Suppressor macrophage (primary cell): ENCODE measurements around the gene HOXB3.

ENCODE experiments used
- DNase-seq, 4 experiments: peaks; one replicate each; pipeline ENCODE4 v3.0.0-alpha.2; 2020 to 2022

The HOXB3 gene

DNA sequence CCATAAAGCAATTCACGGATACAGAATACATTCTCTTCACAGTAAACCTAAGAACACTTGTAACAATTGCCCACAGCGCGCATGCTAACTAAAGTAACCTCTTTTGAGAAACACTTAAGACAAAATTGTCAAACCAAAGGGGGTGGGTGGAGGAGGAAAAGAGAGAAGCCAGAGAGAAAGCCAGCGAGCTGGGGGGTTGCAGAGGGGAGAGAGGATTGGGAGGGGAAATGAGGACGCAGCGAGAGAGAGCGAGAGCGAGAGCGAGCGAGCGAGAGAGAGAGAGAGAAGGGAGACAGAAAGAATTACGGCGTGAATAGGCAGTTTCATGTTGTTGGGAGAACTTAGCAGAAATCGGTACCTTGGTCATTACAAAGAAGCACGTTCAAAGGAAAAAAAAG is 22.4 kb upstream of the HOXB3 start:
- DNase-seq, result no peak

DNA sequence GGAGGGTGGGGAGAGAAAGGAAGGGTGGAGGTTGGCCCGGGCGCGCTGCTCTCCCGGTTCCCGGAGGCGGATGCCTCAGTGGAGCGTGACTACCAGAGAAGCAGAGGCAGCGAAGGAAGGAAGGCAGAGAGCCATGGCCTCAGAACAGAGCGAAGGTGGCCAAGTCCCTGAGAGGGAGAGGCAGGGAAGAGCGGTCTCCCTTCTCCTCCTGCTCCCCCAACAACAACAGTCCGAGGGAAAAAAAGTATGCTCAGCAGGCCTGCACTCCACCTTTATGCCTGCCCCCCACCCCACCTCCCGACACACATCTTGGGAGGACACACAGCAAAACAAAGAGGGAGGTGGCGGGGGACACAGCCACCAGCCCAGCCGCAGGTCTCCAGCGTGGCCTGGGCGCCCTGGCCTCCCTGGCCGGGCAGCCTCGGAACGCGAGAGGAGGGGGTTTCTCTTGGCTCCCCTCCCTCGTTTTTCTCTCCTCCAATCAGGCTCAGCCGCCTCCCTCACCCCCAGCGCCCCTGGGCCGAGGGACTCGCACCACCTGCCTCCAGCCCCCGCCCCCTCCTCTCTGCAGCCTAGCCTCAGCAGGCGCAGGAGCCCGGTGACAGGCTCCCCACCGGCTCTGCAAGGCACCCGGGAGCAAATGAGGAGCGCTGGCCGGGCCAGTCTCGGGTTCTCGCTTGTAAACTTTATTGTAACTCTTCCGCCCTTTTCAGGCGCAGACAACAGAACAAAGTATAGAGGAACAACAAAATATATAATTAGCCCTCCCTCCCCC is 21.8 kb upstream of the HOXB3 start:
- peak in 1 of 4 experiments; percentile 33 for DNase-seq

DNA sequence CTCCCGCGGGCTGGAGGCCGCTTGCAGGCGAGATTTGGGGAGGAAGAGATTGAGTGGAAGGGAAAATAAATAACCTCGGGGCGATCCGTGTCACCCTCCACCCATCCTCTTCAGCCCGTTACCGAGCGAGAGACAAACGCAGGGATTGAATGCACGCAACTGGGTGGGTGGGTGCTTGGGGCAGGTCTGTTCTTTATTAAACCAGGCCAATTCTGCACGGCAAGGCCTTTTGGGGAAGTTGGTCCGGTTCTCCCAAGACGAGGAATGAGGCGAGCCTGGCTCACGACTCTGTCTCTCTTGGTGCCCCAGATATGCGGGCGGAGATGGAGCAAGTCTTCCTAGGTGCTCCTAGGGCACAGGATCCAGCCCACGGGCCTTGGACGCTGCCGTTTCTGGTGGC is 21.2 kb upstream of the HOXB3 start:
- peak in 3 of 4 experiments; percentile 37 to 57 (median 56) for DNase-seq

DNA sequence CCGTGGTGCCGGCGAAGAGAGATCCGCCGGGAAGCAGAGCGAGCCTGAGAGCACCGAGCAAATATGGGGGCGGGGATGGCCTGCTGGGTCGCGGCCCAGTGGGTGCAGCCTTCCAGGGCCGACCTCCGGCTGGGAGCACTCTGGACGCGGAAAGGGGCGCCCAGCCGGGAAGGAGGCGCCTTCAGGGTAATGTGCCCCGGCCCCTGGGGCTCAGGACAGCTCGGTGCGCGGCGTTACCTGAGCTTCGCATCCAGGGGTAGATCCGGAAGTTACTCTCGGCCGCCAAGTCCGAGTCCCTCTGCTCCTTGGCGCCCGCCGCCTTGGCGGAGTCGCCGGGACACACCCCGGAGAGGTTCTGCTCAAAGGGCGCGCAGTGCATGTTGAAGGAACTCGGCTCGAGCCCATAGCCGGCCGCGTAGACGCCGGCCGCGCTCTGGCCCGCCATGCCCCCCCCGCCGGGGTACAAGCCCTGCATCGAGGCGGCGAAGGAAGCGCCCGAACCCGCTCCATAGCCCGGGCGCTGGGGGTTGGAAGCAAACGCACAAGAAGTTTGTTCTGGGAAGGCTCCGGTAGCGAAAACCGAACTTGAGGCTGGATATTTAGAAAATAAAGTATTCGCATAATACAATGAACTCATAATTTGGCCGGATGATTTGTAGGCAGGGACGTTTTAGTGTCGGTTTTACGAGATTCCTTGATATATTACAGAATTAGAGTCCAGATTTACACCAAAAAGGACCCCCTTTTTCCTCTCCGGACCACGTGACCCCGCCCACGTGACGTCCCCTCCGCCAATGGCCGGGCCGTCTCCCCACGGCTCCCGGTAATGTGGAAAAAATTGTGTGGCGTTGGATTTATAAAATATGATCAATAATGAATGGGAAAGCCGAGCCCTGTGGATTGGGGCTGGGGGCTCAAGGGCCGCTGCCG is 20.5 kb upstream of the HOXB3 start, which contains the start of gene HOXB7:
TSS of gene HOXB7 (minus strand) at position 736 of the 930 bp plus-strand sequence. CDS start at position 637, 99 bp downstream.
- DNase-seq, result peak in 3 of 4 experiments; percentile 35 to 73 (median 55)

DNA sequence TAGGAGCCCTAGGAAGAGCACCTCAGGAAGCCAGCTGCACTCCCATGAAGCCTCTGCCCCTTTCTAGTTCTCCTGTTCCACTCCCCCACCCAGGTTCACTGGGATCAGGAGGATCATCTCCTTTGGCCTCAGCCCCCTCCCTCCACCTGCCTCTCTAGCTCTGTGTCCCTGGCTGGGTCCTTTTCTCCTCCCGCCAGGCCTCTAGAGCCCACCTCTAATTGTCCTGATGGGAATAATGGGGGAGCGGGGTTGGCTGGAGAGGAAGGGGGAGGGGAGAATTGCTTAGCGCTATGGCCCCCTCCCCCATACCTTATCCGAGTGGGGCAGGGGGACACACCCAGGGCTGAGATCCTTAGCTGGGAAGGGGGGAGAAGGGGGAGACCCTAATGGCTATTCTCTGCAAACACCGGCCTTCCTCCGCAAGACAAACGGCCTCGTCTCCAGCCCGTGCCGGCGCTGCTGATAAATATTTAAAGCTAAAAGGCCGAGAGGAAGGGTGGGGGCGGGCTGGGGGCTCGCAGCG is 19.8 kb upstream of the HOXB3 start:
- no peak for DNase-seq

DNA sequence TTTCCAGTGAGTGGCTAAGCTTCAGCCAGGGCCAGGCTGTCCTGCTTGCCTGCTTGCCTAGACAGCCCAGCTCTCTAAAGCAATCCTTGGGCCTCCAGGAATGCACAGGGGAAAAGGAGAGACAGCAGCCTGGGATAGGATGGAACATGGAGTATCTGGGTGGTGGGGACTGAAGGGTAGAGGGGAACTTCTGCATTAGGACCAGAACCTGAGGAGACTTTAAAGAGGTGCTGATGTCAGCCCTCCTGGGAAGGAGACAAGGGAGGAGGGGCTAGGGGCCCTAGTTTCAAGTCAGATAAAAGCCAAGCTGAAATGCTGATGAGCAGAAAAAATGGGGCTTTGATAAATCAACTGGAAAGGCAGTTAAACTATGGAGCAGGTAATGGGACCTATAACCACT is 19.0 kb upstream of the HOXB3 start:
- no peak for DNase-seq

DNA sequence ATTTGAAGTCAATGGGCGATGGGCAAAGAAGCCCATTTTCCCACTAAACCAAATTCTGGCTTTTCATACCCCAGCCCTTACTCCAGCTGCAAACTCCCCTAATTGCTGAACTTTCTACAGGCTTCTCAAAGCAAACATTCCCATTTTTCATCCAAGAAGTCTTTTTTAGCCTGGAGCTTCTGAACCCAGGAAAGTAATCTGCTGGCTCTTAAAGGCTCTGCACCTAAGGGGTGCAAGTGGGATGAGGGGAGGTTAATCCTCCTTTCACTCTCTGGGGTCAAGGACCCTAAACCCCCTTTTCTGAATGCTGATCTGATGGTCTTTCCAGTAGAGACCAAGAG is 18.4 kb upstream of the HOXB3 start:
- DNase-seq, result no peak

DNA sequence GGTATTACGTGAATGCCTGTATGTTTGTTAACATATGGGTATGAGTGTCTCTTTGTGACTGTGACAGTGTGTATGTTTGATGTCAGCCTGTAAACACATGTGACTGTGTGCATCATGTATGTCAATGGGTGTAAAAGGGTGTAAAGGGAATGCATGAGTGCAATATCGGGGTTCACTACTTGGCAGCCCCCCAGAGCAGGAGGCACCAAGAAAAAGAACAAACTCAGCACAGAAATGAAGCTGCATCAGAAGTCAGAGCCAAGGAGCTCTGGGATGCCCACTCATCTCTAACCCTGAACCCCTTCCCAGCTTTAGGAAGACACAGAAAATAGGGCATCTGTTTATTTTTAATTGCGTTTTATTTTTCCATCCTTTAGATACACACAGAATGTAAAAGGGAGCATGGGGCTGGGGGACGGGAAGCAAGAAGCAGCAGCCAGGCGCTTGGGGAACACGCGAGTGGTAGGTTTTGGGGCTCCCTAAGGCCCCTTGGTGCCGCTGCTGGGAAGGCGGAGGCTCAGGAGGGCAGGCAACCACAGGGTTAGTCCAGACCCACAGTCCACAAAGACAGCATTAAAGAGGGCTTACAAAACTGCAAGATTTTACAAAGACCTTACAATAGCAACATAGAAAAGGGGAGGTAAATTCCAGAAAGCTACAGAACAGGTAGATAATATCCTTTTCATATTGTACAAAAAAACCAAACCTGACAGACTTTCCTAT is 17.0 kb upstream of the HOXB3 start:
- DNase-seq, result no peak

DNA sequence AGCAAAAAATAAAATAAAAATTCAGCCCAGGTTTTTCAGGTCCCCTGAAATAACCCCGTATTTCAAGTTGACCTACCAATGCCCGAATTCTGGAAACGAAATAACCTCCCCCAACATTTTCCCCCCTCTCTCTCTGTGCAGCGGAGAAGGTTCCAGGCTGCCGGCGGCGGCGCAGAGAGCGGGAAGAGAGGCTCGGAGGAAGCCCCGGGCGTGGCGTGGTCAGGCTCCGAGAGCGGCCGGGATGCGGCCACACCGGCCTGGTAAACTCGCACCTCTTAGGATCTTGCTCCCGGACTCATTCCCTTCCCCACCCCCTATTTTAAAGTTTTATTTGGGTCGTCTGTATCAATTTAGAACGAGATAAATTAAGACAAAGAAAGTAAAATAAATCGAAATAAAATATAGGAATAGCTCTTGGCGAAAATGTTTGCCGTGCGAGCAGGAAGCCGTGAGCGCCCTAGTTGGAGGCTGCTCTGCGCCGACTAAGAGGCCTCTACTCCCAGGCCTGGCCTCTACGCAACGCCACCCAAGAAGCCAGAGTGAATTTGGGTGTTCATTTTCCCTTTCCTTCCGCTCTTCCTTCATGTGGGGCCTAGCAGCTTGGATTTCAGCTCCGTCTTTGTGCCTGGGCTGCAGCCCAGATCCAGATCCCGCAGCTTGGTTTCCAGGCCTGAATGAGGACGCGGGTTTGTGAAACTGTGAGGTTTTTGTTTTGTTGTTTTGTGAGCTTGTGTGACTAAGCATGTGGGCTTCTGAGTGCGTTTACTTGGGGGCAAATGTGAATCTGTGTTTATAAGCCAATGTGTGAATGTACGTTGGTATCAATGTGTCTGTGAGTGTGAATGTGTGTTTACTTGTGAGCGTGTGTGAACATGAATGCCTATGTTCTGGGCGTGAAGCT is 16.2 kb upstream of the HOXB3 start:
- DNase-seq, result no peak

DNA sequence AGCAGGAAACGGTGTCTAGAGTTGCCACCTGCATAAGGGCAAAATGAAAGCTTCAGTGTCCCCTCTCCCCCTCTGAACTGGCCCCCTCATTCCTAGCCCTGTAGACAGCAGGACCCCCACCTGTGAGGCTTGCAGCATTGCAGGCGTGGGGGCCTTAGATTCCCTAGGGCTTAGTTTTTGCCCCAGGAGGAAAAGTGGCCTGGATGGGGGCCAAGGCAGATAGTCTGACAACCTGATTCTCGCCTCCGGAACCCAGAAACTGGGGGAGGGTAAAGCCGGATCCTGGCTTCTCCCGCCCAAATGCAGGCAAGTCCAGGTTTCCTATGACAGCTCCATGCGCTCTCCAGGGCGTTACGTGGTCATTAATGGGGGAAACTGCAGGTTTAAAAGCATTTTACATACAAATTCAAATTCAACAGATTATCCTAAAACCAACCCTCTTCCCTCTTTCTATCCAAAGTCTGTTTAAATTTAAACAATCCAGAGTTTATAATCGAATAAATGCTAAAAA is 15.4 kb upstream of the HOXB3 start:
- no peak for DNase-seq

DNA sequence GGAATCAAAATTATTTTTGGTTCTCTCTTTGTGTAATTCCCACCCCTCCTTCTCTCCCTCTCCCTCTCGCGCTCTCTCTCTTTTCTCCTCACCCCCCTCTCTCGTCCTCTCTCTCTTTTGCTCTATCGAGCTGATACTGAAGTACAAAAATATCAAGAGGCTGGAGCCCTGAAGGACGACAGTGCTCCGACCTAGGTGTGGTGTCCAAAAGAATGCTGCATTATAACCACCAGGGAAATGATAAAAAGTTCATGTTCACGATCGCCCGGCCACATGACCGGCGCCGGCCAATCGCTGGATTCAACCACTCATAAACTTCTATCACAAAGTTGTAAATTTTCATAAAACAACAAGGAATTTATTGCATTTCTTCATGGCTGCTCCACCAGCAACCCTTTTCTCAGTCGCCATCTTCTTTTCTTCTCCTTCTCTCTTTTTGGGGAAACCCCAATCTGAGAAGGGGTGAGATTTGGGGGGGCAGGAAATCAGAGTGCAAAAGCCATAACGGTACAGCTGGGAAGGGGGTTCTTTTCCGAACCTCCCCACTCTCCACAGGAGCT is 14.8 kb upstream of the HOXB3 start, which contains the start of gene HOXB6:
TSS of gene HOXB6 (minus strand) at position 217 of the 560 bp plus-strand sequence. CDS start 6,836 bp downstream, outside the sequence.
- DNase-seq, result no peak

DNA sequence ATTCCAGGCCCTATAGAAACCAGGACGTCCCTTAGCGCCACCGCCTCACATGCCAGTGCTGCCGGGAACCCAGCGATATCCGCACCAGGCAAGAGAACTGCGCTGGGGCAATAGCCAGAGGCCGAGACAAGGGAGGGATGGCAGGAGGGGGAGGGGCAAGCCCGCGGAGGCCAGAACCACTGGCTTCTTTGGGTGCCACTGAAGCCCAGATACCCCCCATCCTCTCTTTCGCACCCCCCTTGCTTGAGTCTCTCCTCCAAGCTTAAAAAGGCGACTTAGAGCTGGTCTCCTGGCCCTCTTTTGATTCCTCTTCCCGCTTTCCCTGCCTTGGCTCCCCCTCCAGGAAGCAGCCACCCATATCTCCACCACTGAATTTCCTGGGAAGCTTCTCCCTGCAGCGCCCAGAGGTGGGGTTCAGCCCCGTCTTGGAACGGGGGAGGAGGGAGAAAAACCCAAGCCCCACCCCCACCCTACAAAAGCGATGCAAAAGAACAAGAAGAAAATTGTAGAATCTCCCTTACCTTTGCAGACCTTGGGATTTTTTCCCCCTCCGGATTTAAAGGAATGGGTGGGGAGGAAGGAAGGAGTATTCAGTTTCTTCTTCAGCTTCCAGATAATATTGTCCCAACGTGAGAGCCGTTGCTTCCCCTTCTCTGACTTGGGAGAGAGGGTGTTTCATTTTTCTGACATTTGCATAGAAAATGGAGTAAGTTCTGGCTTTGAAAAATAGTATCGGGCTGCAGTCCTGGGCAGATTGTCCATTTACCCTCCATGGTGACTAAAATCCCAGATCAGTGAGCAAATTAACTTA is 14.1 kb upstream of the HOXB3 start:
- DNase-seq, result no peak

DNA sequence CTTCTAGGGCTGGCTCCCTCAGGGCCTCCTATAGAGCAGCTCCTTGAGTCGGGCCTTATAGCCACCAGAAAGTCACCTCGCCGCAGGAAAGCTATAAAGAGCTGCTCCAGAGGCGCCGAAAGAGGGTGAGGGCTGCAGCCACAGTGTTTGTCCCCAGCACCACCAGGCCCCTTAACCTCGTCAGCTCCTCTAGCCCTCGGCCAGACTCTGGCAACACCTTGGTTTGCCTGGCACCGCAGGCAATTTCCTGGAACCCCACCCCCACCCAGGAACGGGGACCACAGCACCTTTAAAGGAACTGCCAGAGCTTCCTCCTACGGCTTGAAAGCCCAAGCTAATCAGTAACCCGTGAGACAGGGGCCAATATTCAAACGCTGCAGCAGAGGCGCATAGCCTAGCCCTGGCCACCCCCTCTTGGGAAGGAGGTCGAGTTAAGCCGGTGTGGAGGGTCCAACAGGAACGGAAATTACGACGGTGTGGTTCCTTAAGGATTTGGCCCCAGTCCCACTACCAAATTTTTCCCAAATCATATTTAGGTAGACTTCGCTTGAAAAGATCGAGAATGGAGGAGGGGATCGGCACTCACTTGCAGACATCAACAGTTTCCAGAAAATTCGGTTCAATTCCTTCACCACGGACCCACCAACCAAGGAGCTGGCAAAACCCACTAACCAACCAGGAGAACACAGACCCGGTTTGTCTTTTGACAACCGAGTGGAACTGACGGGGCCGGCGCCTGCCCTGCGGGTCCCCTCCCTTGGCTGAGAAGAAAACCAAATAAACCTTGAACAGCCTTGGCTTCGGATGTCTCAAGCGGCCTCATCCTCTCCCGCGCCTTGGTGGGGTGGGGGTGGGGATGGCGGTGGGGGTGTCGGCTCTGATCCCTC is 11.7 kb upstream of the HOXB3 start:
- DNase-seq, result no peak

DNA sequence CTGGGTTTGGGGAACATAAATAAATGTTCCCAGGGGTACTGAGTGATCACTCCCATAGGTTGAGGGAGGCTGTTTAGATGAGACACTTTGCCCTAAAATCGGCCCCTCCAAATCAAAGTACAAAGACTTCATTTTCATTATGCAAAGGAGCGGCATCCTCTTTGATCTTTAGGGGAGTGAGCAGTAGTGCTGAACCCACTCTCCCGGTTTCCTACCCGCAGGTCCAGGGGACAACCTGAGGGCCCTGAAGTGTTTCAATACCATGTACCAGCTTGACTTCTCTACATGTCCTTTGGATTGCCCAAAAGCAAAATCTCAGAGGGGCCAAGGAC is 11.1 kb upstream of the HOXB3 start:
- DNase-seq, result no peak

DNA sequence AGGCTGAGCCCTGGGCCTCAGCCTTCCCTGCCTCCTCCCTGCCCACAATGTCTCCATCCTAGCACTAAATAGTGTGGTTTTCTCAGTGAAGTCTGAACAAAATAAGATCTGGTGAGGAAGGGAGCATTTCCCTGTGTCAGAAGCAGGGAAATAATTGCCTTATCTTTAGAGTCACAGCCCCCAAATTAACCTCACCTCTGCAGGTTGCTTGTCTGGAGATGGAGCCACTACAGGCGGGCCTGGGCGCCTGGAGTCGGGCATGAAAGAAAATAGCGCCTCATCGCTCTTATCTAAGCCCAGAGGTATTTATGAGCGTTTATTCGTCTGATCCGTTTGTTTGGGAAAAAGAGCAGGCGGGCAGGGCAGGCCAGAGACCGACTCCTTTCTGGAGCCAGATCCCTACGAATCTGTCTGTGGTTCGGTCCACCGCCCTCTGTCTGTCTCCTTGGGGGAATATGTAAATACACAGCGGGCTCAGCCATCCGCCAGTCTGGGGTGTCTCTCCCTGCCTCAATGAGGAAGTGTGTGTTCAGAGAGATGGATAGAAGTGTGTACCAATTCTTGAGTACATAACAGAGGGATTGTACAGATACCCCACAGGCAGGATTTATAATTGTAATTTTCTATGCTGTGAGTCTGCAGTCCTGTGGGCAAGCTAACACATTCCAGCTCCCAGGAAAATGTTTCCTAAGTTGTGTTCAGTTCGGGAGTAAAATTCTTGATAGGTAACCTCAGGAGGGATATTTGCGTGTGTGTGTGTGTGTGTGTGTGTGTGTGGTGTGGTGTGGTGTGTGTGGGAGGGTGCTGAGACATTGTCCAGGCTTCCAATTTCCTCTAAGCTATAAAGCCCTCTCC is 10.4 kb upstream of the HOXB3 start:
- no peak for DNase-seq

DNA sequence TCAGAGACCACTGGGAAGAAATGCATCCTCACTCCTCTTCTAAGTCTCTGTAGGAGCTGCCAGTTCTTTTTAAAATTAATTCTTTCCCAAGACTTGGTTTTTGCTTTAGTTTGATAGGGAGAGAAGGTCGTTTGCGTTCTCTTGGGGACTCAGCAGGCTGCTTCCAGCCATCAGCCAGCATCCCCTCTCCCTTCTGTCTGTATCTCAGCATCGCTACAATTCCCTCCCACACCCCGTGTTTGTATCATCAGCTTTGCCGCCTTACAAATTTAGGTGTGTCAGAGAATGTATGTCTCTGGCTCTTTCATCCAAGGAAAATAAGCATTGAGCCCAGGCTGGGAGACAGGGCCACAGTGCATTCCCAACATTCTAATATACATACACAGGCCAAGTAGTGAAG is 9.3 kb upstream of the HOXB3 start:
- DNase-seq, result no peak

DNA sequence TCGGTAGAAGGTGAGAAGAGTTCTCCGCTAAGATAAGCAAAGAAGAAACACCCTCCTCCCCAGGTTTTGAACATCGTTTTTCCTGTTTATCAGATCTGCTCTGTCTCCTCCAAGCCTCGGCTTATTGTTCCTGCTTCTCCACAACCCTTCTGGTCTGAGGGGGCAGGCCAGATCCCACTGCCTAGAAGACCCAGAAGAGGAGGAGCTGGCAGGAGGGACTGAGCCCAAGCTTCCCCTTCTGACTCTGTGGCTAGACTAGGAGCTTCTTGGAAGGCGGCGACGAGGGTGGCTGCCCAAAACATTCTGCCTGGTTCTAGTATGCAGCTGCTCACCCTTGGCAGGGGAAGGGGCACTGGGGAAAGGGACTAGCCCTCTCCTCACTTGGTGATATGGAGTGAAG is 8.7 kb upstream of the HOXB3 start:
- DNase-seq, result peak in 2 of 4 experiments; percentile 12 to 14
